ENCODE measurements around the gene DIO1. TPM values are rescaled to one million over a fixed set of nuclear protein-coding genes. Genes with fewer than 3 reads are reported as not detected.

Gene DIO1
- total and polyA plus RNA-seq, 9 of the 15 experiments (the other 6 are each of a cell fraction or from before 2014, with no cell fraction given), result not detected

DNA sequence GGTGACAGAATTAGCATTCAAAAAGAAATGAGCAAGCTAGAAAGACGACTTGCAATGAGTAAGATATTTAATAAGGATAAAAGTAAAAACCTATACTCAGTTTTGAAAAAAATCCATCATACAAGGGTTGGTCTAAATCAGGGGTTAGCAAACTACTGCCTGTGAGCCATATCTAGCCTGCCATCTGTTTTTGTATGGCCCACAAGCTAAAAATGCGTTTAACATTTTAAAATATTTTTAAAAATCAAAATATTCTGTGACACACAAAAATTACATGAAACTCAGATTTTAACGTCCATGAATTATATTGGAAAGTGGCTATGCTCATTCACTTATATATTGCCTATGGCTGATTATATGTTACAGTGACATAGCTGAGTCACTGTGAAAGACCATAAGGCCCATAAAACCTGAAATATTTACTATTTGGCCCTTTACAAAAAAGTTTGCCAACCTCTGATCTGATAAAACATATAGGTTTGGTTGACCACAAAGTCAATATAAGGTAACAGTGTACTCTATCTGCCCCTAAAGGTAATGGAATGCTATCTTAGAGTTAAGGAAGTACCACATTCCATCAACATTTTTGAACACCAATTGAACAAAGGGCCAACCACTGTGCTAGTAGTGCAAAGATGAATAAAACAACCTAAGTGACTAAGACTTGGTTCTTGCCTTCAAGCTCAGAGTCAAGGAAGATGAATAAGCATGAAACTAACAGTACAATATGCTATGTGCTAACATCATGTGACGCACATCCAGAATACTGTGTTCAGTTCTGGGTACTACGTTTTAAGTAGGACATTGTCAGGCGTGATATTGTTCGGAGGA lies 48.4 kb downstream of the DIO1 start (continued):
- no peak for TF ChIP-seq CBX2 (IDR thresholded peaks at IDR 0.05; ENCODE audit: insufficient read depth, low read length, poor library complexity, severe bottlenecking)
- TF ChIP-seq MNT (conservative IDR thresholded peaks at IDR 0.05), result 0 out of 4 replicates have a peak, but pooled peaks of 1 of the 2 experiments have one; percentile 24
- TF ChIP-seq, protein P1, sequence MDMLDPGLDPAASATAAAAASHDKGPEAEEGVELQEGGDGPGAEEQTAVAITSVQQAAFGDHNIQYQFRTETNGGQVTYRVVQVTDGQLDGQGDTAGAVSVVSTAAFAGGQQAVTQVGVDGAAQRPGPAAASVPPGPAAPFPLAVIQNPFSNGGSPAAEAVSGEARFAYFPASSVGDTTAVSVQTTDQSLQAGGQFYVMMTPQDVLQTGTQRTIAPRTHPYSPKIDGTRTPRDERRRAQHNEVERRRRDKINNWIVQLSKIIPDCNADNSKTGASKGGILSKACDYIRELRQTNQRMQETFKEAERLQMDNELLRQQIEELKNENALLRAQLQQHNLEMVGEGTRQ (CRISPR knock-in tag; IDR thresholded peaks at IDR 0.05), result peak; percentile 65
- TF ChIP-seq TEAD4 (IDR thresholded peaks at IDR 0.05; ENCODE audit: low read length), result peak; percentile 49
- TF ChIP-seq TEAD4 (CRISPR knock-in tag; IDR thresholded peaks at IDR 0.05; ENCODE audit: borderline replicate concordance), result no peak
- TF ChIP-seq TRIM24 (IDR thresholded peaks at IDR 0.05), result 0 out of 4 replicates have a peak, but pooled peaks of 1 of the 2 experiments have one; percentile 38
- TF ChIP-seq ZNF592 (IDR thresholded peaks at IDR 0.05), result peak; percentile 57
- TF ChIP-seq SMARCA4 (IDR thresholded peaks at IDR 0.05), result peak; percentile 55
- peak; percentile 47; the same call in 1 of the 2 replicates for TF ChIP-seq MAFF (IDR thresholded peaks at IDR 0.05; ENCODE audit: low read length)
- TF ChIP-seq ZNF316 (IDR thresholded peaks at IDR 0.05), result peak; percentile 37
- TF ChIP-seq NCOR1 (IDR thresholded peaks at IDR 0.05), result 0 out of 2 replicates have a peak, but pooled peaks have one; percentile 12
- no peak for TF ChIP-seq CBX3 (IDR thresholded peaks at IDR 0.05; ENCODE audit: borderline replicate concordance in 1 of 2, low read length in 2 of 2)
- 0 out of 2 replicates have a peak, but pooled peaks have one; percentile 39 for TF ChIP-seq HLTF (IDR thresholded peaks at IDR 0.05)
- TF ChIP-seq RFX1 (IDR thresholded peaks at IDR 0.05), result no peak
- TF ChIP-seq KLF1 (tag; IDR thresholded peaks at IDR 0.05), result no peak
- TF ChIP-seq L3MBTL2 (IDR thresholded peaks at IDR 0.05), result peak; percentile 13; the same call in 1 of the 2 replicates
- 0 out of 4 replicates have a peak, but pooled peaks of 1 of the 2 experiments have one; percentile 15 for TF ChIP-seq RAD21 (CRISPR knock-in tag; conservative IDR thresholded peaks at IDR 0.05 in 1 of 2, IDR thresholded peaks at IDR 0.05 in 1 of 2)
- TF ChIP-seq HDAC1 (IDR thresholded peaks at IDR 0.05), result peak in 1 of 2 experiments; percentile 61; a peak in 2 of 4 replicates
- no peak for TF ChIP-seq ZKSCAN8 (CRISPR knock-in tag; IDR thresholded peaks at IDR 0.05)
- TF ChIP-seq MAFK (IDR thresholded peaks at IDR 0.05; ENCODE audit: low read length), result peak; percentile 2; the same call in 1 of the 2 replicates
- TF ChIP-seq ZEB2 (IDR thresholded peaks at IDR 0.05), result peak; percentile 70; the same call in 1 of the 2 replicates
- TF ChIP-seq, protein P2, sequence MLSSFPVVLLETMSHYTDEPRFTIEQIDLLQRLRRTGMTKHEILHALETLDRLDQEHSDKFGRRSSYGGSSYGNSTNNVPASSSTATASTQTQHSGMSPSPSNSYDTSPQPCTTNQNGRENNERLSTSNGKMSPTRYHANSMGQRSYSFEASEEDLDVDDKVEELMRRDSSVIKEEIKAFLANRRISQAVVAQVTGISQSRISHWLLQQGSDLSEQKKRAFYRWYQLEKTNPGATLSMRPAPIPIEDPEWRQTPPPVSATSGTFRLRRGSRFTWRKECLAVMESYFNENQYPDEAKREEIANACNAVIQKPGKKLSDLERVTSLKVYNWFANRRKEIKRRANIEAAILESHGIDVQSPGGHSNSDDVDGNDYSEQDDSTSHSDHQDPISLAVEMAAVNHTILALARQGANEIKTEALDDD (IDR thresholded peaks at IDR 0.05), result peak; percentile 53
